Measurements from ENCODE around the gene TUFM. TPM values are rescaled to one million over a fixed set of nuclear protein-coding genes. Genes with fewer than 3 reads are reported as not detected.
"Not testable (repeated sequence)": the region's sequence is repeated elsewhere in the genome, so short reads cannot be mapped to it uniquely, and the experiment has no call there.

Gene TUFM
- total and polyA plus RNA-seq, 2 donors (not counting 1 experiment from before 2014, with no cell fraction given), result 68.6 to 115 TPM

- H2AFZ ChIP-seq (ENCODE audit: low read length), result no peak overlapping the region
- no peak overlapping the region for H3K27ac ChIP-seq (ENCODE audit: insufficient read depth, low read length)
- no peak overlapping the region for H3K4me3 ChIP-seq (replicated peaks in 1 of 4; ENCODE audit: control extremely low read depth in 1 of 4, insufficient read depth in 1 of 4, low read depth in 3 of 4, low read length in 4 of 4)
- no peaks in the 10 kb centered on the region for H3K9me3 ChIP-seq (ENCODE audit: control insufficient read depth, insufficient read depth, low read depth, low read length)
- no peak for DNase-seq (ENCODE audit: low read depth in 2 of 2)
- no peak overlapping the region for H3K9ac ChIP-seq (ENCODE audit: insufficient read depth, low read length)
- no peak overlapping the region for H3K4me2 ChIP-seq (ENCODE audit: extremely low read depth, insufficient read depth, low read length)
- no peaks in the 10 kb centered on the region for H4K20me1 ChIP-seq (ENCODE audit: control insufficient read depth, extremely low read depth, insufficient read depth, low read length)
- H3K4me1 ChIP-seq (ENCODE audit: control insufficient read depth, extremely low read depth, insufficient read depth, low read length), result no peaks in the 10 kb centered on the region
- H3K79me2 ChIP-seq (ENCODE audit: control insufficient read depth, insufficient read depth, low read length), result no peaks in the 10 kb centered on the region
- no peaks in the 10 kb centered on the region for H3K36me3 ChIP-seq (ENCODE audit: control insufficient read depth, insufficient read depth, low read length)
- no peaks in the 10 kb centered on the region for H3K27me3 ChIP-seq (ENCODE audit: control insufficient read depth, insufficient read depth, low read length)
- TF ChIP-seq EZH2 (IDR thresholded peaks at IDR 0.05; ENCODE audit: low read length, missing control alignments), result no peak
- no peak for TF ChIP-seq CTCF (conservative IDR thresholded peaks at IDR 0.05 in 1 of 2, IDR thresholded peaks at IDR 0.05 in 1 of 2; ENCODE audit: low read depth in 1 of 2, low read length in 2 of 2)
Observed at GRCh38 chr16:28891964-28892890, 46.1 kb upstream of the TUFM start.

GRCh38 chr16:28890355-28890754 is 44.2 kb upstream of the TUFM start:
- not testable (repeated sequence) for H3K27me3 ChIP-seq (ENCODE audit: control insufficient read depth, insufficient read depth, low read length)

GRCh38 chr16:28886945-28887344 is 40.8 kb upstream of the TUFM start:
- H3K27me3 ChIP-seq (ENCODE audit: control insufficient read depth, insufficient read depth, low read length), result no peaks in the 10 kb centered on the region
- H3K9me3 ChIP-seq (ENCODE audit: control insufficient read depth, insufficient read depth, low read depth, low read length), result no peaks in the 10 kb centered on the region
- H3K79me2 ChIP-seq (ENCODE audit: control insufficient read depth, insufficient read depth, low read length), result no peaks in the 10 kb centered on the region
- H3K4me2 ChIP-seq (ENCODE audit: extremely low read depth, insufficient read depth, low read length), result no peak overlapping the region
- TF ChIP-seq CTCF (conservative IDR thresholded peaks at IDR 0.05 in 1 of 2, IDR thresholded peaks at IDR 0.05 in 1 of 2; ENCODE audit: low read depth in 1 of 2, low read length in 2 of 2), result no peak
- TF ChIP-seq EZH2 (IDR thresholded peaks at IDR 0.05; ENCODE audit: low read length, missing control alignments), result no peak
- H3K4me3 ChIP-seq (replicated peaks in 1 of 4; ENCODE audit: control extremely low read depth in 1 of 4, insufficient read depth in 1 of 4, low read depth in 3 of 4, low read length in 4 of 4), result no peak overlapping the region
- no peak overlapping the region for H2AFZ ChIP-seq (ENCODE audit: low read length)
- H3K4me1 ChIP-seq (ENCODE audit: control insufficient read depth, extremely low read depth, insufficient read depth, low read length), result no peaks in the 10 kb centered on the region
- no peak overlapping the region for H3K9ac ChIP-seq (ENCODE audit: insufficient read depth, low read length)
- no peaks in the 10 kb centered on the region for H3K36me3 ChIP-seq (ENCODE audit: control insufficient read depth, insufficient read depth, low read length)
- no peak for DNase-seq (ENCODE audit: low read depth in 2 of 2)
- no peak overlapping the region for H3K27ac ChIP-seq (ENCODE audit: insufficient read depth, low read length)
- no peaks in the 10 kb centered on the region for H4K20me1 ChIP-seq (ENCODE audit: control insufficient read depth, extremely low read depth, insufficient read depth, low read length)

More at GRCh38 chr16:28890355-28890754, 44.2 kb upstream of the TUFM start:
- H3K9me3 ChIP-seq (ENCODE audit: control insufficient read depth, insufficient read depth, low read depth, low read length); H3K36me3 ChIP-seq (ENCODE audit: control insufficient read depth, insufficient read depth, low read length); H3K9ac ChIP-seq (ENCODE audit: insufficient read depth, low read length); H3K4me3 ChIP-seq (replicated peaks in 1 of 4; ENCODE audit: control extremely low read depth in 1 of 4, insufficient read depth in 1 of 4, low read depth in 3 of 4, low read length in 4 of 4); H3K27ac ChIP-seq (ENCODE audit: insufficient read depth, low read length); DNase-seq (ENCODE audit: low read depth in 2 of 2); H3K4me1 ChIP-seq (ENCODE audit: control insufficient read depth, extremely low read depth, insufficient read depth, low read length); H2AFZ ChIP-seq (ENCODE audit: low read length); H3K4me2 ChIP-seq (ENCODE audit: extremely low read depth, insufficient read depth, low read length); H4K20me1 ChIP-seq (ENCODE audit: control insufficient read depth, extremely low read depth, insufficient read depth, low read length); H3K79me2 ChIP-seq (ENCODE audit: control insufficient read depth, insufficient read depth, low read length): not testable (repeated sequence)
